GM12878 (cell line): ENCODE measurements around the gene ABR. TPM values are rescaled to one million over a fixed set of nuclear protein-coding genes. Genes with fewer than 3 reads are reported as not detected.

Source experiments
- ATAC-seq: fragments of 200-7000 bp; cut with Tn5 transposase; 3 replicates; pipeline ENCODE4 v1.9.1; 2020; ENCODE audit warnings: mild to moderate bottlenecking, moderate library complexity
- BruUV-seq: library from RNA; stranded (reverse); fragments of 400-500 nt; replicated peaks from 2 replicates; lab custom pipeline; 2021; lab: Mats Ljungman, UMichigan
- CTCF ChIA-PET: fragments of 300-600 bp; sonication (Branson Sonifier 250); formaldehyde crosslinking; extraction: SDS; loops from one replicate; lab custom pipeline; 2021; ENCODE audit warnings: inconsistent platforms; lab: Yijun Ruan, JAX
- POLR2A ChIA-PET: fragments of 350-600 bp; formaldehyde crosslinking; extraction: SDS; loops from one replicate; lab custom pipeline; 2021; ENCODE audit warnings: inconsistent platforms; lab: Charles Lee
- RAD21 ChIA-PET: fragments of 300-600 bp; sonication (Branson Sonifier 250); formaldehyde crosslinking; loops from one replicate; lab custom pipeline; 2023; ENCODE audit warnings: antibody characterized with exemption; ENCODE audit not compliant: unreplicated experiment; lab: Charles Lee
- SMC1A ChIA-PET: fragments of 300-600 bp; sonication (Branson Sonifier 250); formaldehyde crosslinking; loops from one replicate; lab custom pipeline; 2023; ENCODE audit not compliant: unreplicated experiment, uncharacterized antibody; lab: Charles Lee
- DNase-seq: peaks from one replicate; pipeline ENCODE4 v3.0.0-alpha.2; 2011; ENCODE audit warnings: low read depth, low spot score
- FAIRE-seq: peaks from 3 replicates; lab custom pipeline; 2011; peaks lifted over from hg19 to GRCh38; lab: Jason Lieb, UNC
- H2AFZ ChIP-seq: 2 replicates; pipeline ENCODE4 v1.6.0; 2011; ENCODE audit warnings: low read depth, low read length, control low read depth; ENCODE audit not compliant: control insufficient read depth
- H3K27ac ChIP-seq: 2 replicates; pipeline ENCODE4 v1.5.1; 2011; ENCODE audit warnings: control low read depth; ENCODE audit not compliant: control insufficient read depth, insufficient read depth
- H3K27me3 ChIP-seq, 2 experiments: replicated peaks in 1 of 2; 2 replicates each; pipeline versions ENCODE4 v1.6.0 to v1.6.1; 2011; ENCODE audit warnings: low read length in 1 of 2; ENCODE audit not compliant: control insufficient read depth in 2 of 2, insufficient read depth in 2 of 2
- H3K36me3 ChIP-seq, 2 experiments: 2 replicates each; pipeline ENCODE4 v1.5.1; 2011; ENCODE audit warnings: low read length in 1 of 2; ENCODE audit not compliant: control insufficient read depth in 2 of 2, insufficient read depth in 2 of 2
- H3K4me1 ChIP-seq: 2 replicates; pipeline ENCODE4 v1.6.1; 2011; ENCODE audit warnings: mild to moderate bottlenecking, low read length, moderate library complexity, mixed read lengths; ENCODE audit not compliant: control insufficient read depth, insufficient read depth
- H3K4me2 ChIP-seq: 2 replicates; pipeline ENCODE4 v1.6.0; 2011; ENCODE audit warnings: control low read depth; ENCODE audit not compliant: control insufficient read depth, insufficient read depth
- H3K4me3 ChIP-seq: fragments of 200-600 bp; sonication (generic); 2 replicates; pipeline ENCODE4 v1.5.1; 2016
- H3K79me2 ChIP-seq: 2 replicates; pipeline ENCODE4 v1.6.0; 2011; ENCODE audit warnings: low read length; ENCODE audit not compliant: control insufficient read depth, insufficient read depth
- H3K9ac ChIP-seq: 2 replicates; pipeline ENCODE4 v1.8.0; 2011; ENCODE audit warnings: low read length, control low read depth, mixed read lengths; ENCODE audit not compliant: control insufficient read depth, insufficient read depth
- H3K9me3 ChIP-seq: replicated peaks from 3 replicates; pipeline ENCODE4 v1.5.1; 2011; ENCODE audit warnings: mild to moderate bottlenecking, low read length; ENCODE audit not compliant: control insufficient read depth, insufficient read depth
- H4K20me1 ChIP-seq: 2 replicates; pipeline ENCODE4 v1.6.0; 2011; ENCODE audit not compliant: control insufficient read depth, insufficient read depth
- ATF3 ChIP-seq: IDR thresholded peaks from 2 replicates; pipeline ENCODE4 v1.6.1; 2011; ENCODE audit warnings: low read depth, mild to moderate bottlenecking, low read length, moderate library complexity, borderline replicate concordance; ENCODE audit errors: extremely low read depth
- CBFB ChIP-seq: IDR thresholded peaks from 2 replicates; pipeline ENCODE4 v1.6.1; 2016; ENCODE audit warnings: antibody characterized with exemption, low read depth
- CHD1 ChIP-seq: IDR thresholded peaks from 2 replicates; pipeline ENCODE4 v1.6.1; 2012; ENCODE audit warnings: low read depth, low read length, improper control_type of control experiment
- CHD2 ChIP-seq: IDR thresholded peaks from 2 replicates; pipeline ENCODE4 v1.6.1; 2011; ENCODE audit warnings: low read depth, low read length, improper control_type of control experiment, borderline replicate concordance
- EP300 ChIP-seq, 2 experiments: fragments of 150-350 bp in 1 of 2; IDR thresholded peaks; 2 replicates each; pipeline ENCODE4 v1.6.1; 2011 to 2012; ENCODE audit warnings: low read depth in 2 of 2, low read length in 2 of 2, borderline replicate concordance in 1 of 2, improper control_type of control experiment in 1 of 2, inconsistent platforms in 1 of 2; ENCODE audit not compliant: control insufficient read depth in 1 of 2
- FOXK2 ChIP-seq: fragments of 450-650 bp; IDR thresholded peaks from 2 replicates; pipeline ENCODE4 v1.6.1; 2017; ENCODE audit warnings: mild to moderate bottlenecking, moderate library complexity
- FOXM1 ChIP-seq: IDR thresholded peaks from 2 replicates; pipeline ENCODE4 v1.6.1; 2012; ENCODE audit warnings: low read depth, mild to moderate bottlenecking, inconsistent platforms, low read length, moderate library complexity
- GABPA ChIP-seq: IDR thresholded peaks from 2 replicates; pipeline ENCODE4 v1.6.1; 2014; ENCODE audit warnings: antibody characterized with exemption, low read depth, mild to moderate bottlenecking, inconsistent platforms
- HCFC1 ChIP-seq: fragments of 150-350 bp; IDR thresholded peaks from 2 replicates; pipeline ENCODE4 v1.6.1; 2014; ENCODE audit warnings: low read length
- NFXL1 ChIP-seq: fragments of 450-650 bp; IDR thresholded peaks from 2 replicates; pipeline ENCODE4 v1.6.1; 2017; ENCODE audit warnings: antibody characterized with exemption, mild to moderate bottlenecking, borderline replicate concordance
- RELA ChIP-seq: fragments of 450-650 bp; IDR thresholded peaks from 2 replicates; pipeline ENCODE4 v1.8.0; 2014; ENCODE audit warnings: borderline replicate concordance; ENCODE audit not compliant: partially characterized antibody
- SMC3 ChIP-seq: IDR thresholded peaks from 2 replicates; pipeline ENCODE4 v1.6.1; 2011; ENCODE audit warnings: low read length, improper control_type of control experiment, borderline replicate concordance
- WGBS: methylation state at CpG from one replicate; pipeline ENCODE4 v1.1.6; 2016; ENCODE audit warnings: low lambda C conversion rate; ENCODE audit not compliant: insufficient replicate concordance, insufficient coverage; ENCODE audit errors: missing lambda C conversion rate; 5-methylcytosine and 5-hydroxymethylcytosine counted together
- in situ Hi-C: fragments of 300-500 bp; cut with MboI; formaldehyde crosslinking; loops from 9 replicates; pipeline ENCODE4 v1.14.3; 2018; ENCODE audit warnings: mixed read lengths
- intact Hi-C: fragments of 100-400 bp; cut with micrococcal nuclease; formaldehyde crosslinking; loops from one replicate; pipeline ENCODE4 v1.14.2; 2022; ENCODE audit not compliant: unreplicated experiment
- polyA plus RNA-seq, 11 experiments: library from polyadenylated mRNA; depleted of rRNA in 4 of 11; unstranded in 6 of 11; stranded (reverse) in 5 of 11; fragments of >200 nt; fragmentation: Nextera tagmentation in 4 of 11; fragmentation: Illumina TruSeq in 1 of 11; extraction: Ambion mirVana in 4 of 11; extraction: Trizol in 1 of 11; gene quantifications; 1 replicate in 1 of 11; 2 replicates in 10 of 11; pipeline versions ENCODE4 v1.2.1 to v1.2.3, GENCODE V29; 2011 to 2016; ENCODE audit warnings: inconsistent platforms in 2 of 11, missing spikeins in 2 of 11, low read depth in 1 of 11
- total RNA-seq, 4 experiments: library from RNA; depleted of rRNA in 3 of 4; stranded (reverse); fragments of >200 nt in 3 of 4; fragmentation: Illumina TruSeq in 1 of 4; extraction: Trizol in 1 of 4; gene quantifications; 2 replicates each; pipeline versions ENCODE4 v1.2.1 to v1.2.3, GENCODE V29; 2013 to 2021

The ABR gene
- total and polyA plus RNA-seq, 10 of the 15 experiments (the other 5 are each of a cell fraction or from before 2014, with no cell fraction given): 1.4 to 112 (median 30.0) TPM

GRCh38 chr17:1024076-1024475 lies 155.7 kb downstream of the ABR start:
- Histone ChIP-seq H3K4me2 (no peak overlapping the region), H3K27me3 (no peaks in the 10 kb centered on the region), H3K4me3 (no peak overlapping the region), H4K20me1 (no peaks in the 10 kb centered on the region), H3K4me1 (no peaks in the 10 kb centered on the region), H3K79me2 (no peaks in the 10 kb centered on the region), H2AFZ (no peak overlapping the region), H3K9me3 (no peaks in the 10 kb centered on the region), H3K9ac (no peak overlapping the region), H3K36me3 (peaks cover 0 to 2% of the 10 kb centered on the region in 2 experiments; a peak in 3 of 4 replicates), H3K27ac (no peak overlapping the region)
- no peak for TF ChIP-seq RELA
- no peak for TF ChIP-seq CHD1
- no peak for TF ChIP-seq ATF3
- TF ChIP-seq GABPA: no peak
- no peak for TF ChIP-seq FOXK2
- TF ChIP-seq CBFB: no peak
- TF ChIP-seq SMC3: no peak
- no peak for TF ChIP-seq FOXM1
- no peak for TF ChIP-seq CHD2
- TF ChIP-seq NFXL1: no peak
- TF ChIP-seq HCFC1: no peak
- no peak for TF ChIP-seq EP300 (IDR thresholded peaks at IDR 0.05; ENCODE audit: borderline replicate concordance in 1 of 2, control insufficient read depth in 1 of 2, low read depth in 2 of 2, low read length in 2 of 2)
- in situ Hi-C loops: no loop called here
- ChIA-PET SMC1A (no interaction called here), RAD21 (no interaction called here), POLR2A (interaction anchor here (0.6 kb wide), 1 partner anchor 13 kb away, joined by 4 read pairs; no protein-coding TSS in a partner anchor), CTCF (no interaction called here)
- no peak for DNase-seq
- ATAC-seq: no peak
- no TSS peak for BruUV-seq
- 94% methylated on average over 19 of the region's 27 CpGs for WGBS
- intact Hi-C loops: no loop called here
- no peak for FAIRE-seq
